MM.1S (cell line): ENCODE results near the gene CMTM7.

Experiments
- CTCF ChIP-seq: fragments of 300-600 bp; sonication (generic); IDR thresholded peaks from 2 replicates; pipeline ENCODE4 v1.5.1; 2016; ENCODE audit warnings: antibody characterized with exemption, low read length, mixed read lengths
- EZH2 ChIP-seq: fragments of 300-600 bp; sonication (generic); optimal IDR thresholded peaks from 2 replicates; pipeline ENCODE3; 2017; ENCODE audit warnings: low read depth, mild to moderate bottlenecking, antibody characterized with exemption, low read length, mixed read lengths

- TF ChIP-seq CTCF (no peak), EZH2 (no peak)
These were observed 109.5 kb downstream of the CMTM7 start for GRCh38 chr3:32500880-32501782.
